Measurements from ENCODE around the gene RNF20.

GRCh38 chr9:101571114-101571513 is 37.5 kb downstream of the RNF20 start:
- TF ChIP-seq CTCF (IDR thresholded peaks at IDR 0.05) (no peak), POLR2A (IDR thresholded peaks at IDR 0.05) (no peak)

Data from testis (tissue), 2 donors.